Measurements from ENCODE around the gene ADAMTS15.

DNA sequence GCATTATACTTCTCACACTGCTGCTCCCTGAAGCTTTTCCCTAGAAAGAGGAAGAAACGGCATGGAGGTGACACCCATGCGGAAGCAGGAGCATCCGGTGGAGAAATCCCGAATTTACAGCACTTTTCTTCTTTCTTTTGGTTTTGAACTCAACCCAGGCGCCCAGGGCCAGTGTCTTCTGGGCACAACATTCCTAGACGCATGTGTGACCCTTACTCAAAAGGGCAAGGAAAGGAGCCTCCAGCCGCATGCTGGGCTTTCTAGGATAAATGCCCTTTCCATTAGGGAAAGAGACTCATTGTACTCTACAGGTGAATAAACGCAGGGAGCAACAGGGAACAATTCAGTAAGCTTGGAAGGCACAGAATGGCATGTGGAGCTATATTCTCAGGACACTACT, 39.5 kb upstream of the ADAMTS15 start:
- no peak for TF ChIP-seq CTCF (conservative IDR thresholded peaks at IDR 0.05 in 1 of 2, IDR thresholded peaks at IDR 0.05 in 1 of 2; ENCODE audit: extremely low read depth in 1 of 2, insufficient read depth in 1 of 2, low read depth in 1 of 2, low read length in 2 of 2)
- no peak for TF ChIP-seq EZH2 (IDR thresholded peaks at IDR 0.05; ENCODE audit: borderline replicate concordance, low read length)

Data from mammary epithelial cell (primary cell).